CD4-positive, alpha-beta T cell (primary cell): ENCODE data around the gene GPR63. TPM values are rescaled to one million over a fixed set of nuclear protein-coding genes. Genes with fewer than 3 reads are reported as not detected.

Experiments
- ATAC-seq: fragments of 200-7000 bp; cut with Tn5 transposase; one replicate; pipeline ENCODE4 v1.10.0; 2022; ENCODE audit warnings: mild to moderate bottlenecking; ENCODE audit not compliant: poor library complexity
- CTCF ChIA-PET: fragments of 350-600 bp; sonication (Branson Sonifier 250); formaldehyde crosslinking; loops from one replicate; lab custom pipeline; 2021; ENCODE audit warnings: antibody characterized with exemption, inconsistent platforms; lab: Charles Lee
- POLR2A ChIA-PET: fragments of 350-600 bp; sonication (Branson Sonifier 250); formaldehyde crosslinking; loops from one replicate; lab custom pipeline; 2021; ENCODE audit warnings: antibody characterized with exemption, inconsistent platforms; lab: Charles Lee
- DNase-seq, 14 experiments: peaks; one replicate each; pipeline ENCODE4 v3.0.0-alpha.2; 2013 to 2020; ENCODE audit warnings: mixed read lengths in 2 of 14
- H3K27ac ChIP-seq, 2 donors: one replicate each; pipeline versions ENCODE4 v1.5.1 to v1.7.0; 2013; ENCODE audit warnings: low read length in 2 of 2, low read depth in 1 of 2, mild to moderate bottlenecking in 1 of 2
- H3K27me3 ChIP-seq, 2 experiments: 1 replicate in 1 of 2; 2 replicates in 1 of 2; pipeline versions ENCODE4 v1.6.1 to v1.7.0; 2013; ENCODE audit warnings: low read length in 2 of 2, control low read depth in 1 of 2, mild to moderate bottlenecking in 1 of 2, moderate library complexity in 1 of 2; ENCODE audit not compliant: insufficient read depth in 2 of 2, control insufficient read depth in 1 of 2
- H3K36me3 ChIP-seq: one replicate; pipeline ENCODE4 v1.6.1; 2013; ENCODE audit warnings: low read length, control low read depth; ENCODE audit not compliant: insufficient read depth
- H3K4me1 ChIP-seq: one replicate; pipeline ENCODE4 v1.6.1; 2013; ENCODE audit warnings: low read length, control low read depth; ENCODE audit not compliant: insufficient read depth
- H3K4me3 ChIP-seq: one replicate; pipeline ENCODE4 v1.5.1; 2013; ENCODE audit warnings: mild to moderate bottlenecking, low read length, moderate library complexity
- H3K9me3 ChIP-seq, 2 experiments: 1 replicate in 1 of 2; 2 replicates in 1 of 2; pipeline versions ENCODE4 v1.6.1 to v1.7.0; 2013; ENCODE audit warnings: low read length in 2 of 2, mild to moderate bottlenecking in 2 of 2, control low read depth in 1 of 2, moderate library complexity in 1 of 2; ENCODE audit not compliant: control insufficient read depth in 1 of 2, insufficient read depth in 1 of 2
- H3K27ac Mint-ChIP-seq: one replicate; pipeline ENCODE4 v1.8.0; 2020; ENCODE audit warnings: mixed read lengths
- H3K27me3 Mint-ChIP-seq: one replicate; pipeline ENCODE4 v1.8.0; 2021; ENCODE audit warnings: mixed read lengths
- H3K36me3 Mint-ChIP-seq: one replicate; pipeline ENCODE4 v1.8.0; 2021; ENCODE audit warnings: low read depth, mixed read lengths
- H3K4me1 Mint-ChIP-seq: one replicate; pipeline ENCODE4 v1.8.0; 2021; ENCODE audit warnings: low read depth, mixed read lengths
- H3K4me3 Mint-ChIP-seq: one replicate; pipeline ENCODE4 v1.8.0; 2020; ENCODE audit warnings: mild to moderate bottlenecking, mixed read lengths
- H3K9me3 Mint-ChIP-seq: one replicate; pipeline ENCODE4 v1.8.0; 2020; ENCODE audit warnings: mixed read lengths
- CTCF ChIP-seq: fragments of 200-600 bp; IDR thresholded peaks from one replicate; pipeline ENCODE4 v1.8.0; 2022; ENCODE audit warnings: antibody characterized with exemption, mild to moderate bottlenecking
- intact Hi-C, 2 experiments: fragments of 100-400 bp; cut with DNase I in 1 of 2; cut with micrococcal nuclease in 1 of 2; formaldehyde crosslinking; loops; one replicate each; pipeline versions ENCODE4 v1.15.1 to v1.9.0; 2023 to 2025; cut with DNase I, micrococcal nuclease
- total RNA-seq, 174 experiments: library from RNA in 2 of 174; stranded (reverse) in 2 of 174; gene quantifications; one replicate each; pipeline ENCODE4 v1.2.3 and lab custom pipeline; 2021 to 2026

Gene GPR63
- total RNA-seq, 2 experiments from 2014 or later = 0.20 to 0.25 TPM

- H3K4me3 Mint-ChIP-seq = no peak overlapping the region
- ATAC-seq = no peak
- Histone ChIP-seq H3K36me3 (no peaks in the 10 kb centered on the region), H3K4me1 (no peaks in the 10 kb centered on the region), H3K27ac (no peak overlapping the region), H3K4me3 (no peak overlapping the region), H3K27me3 (no peaks in the 10 kb centered on the region), H3K9me3 (no peaks in the 10 kb centered on the region)
- H3K36me3 Mint-ChIP-seq = no peaks in the 10 kb centered on the region
- intact Hi-C loops = no loop called here
- no peak for DNase-seq
- H3K27ac Mint-ChIP-seq = no peak overlapping the region
- H3K9me3 Mint-ChIP-seq = no peaks in the 10 kb centered on the region
- CTCF ChIA-PET = no interaction called here
- H3K4me1 Mint-ChIP-seq = no peaks in the 10 kb centered on the region
- no peak for TF ChIP-seq CTCF
- POLR2A ChIA-PET = no interaction called here
- H3K27me3 Mint-ChIP-seq = no peaks in the 10 kb centered on the region
Measured at GRCh38 chr6:96795481-96795880, 41.8 kb downstream of the GPR63 start.

- no peaks in the 10 kb centered on the region for H3K36me3 Mint-ChIP-seq
- H3K4me3 Mint-ChIP-seq = no peak overlapping the region
- H3K9me3 ChIP-seq = no peaks in the 10 kb centered on the region
- H3K4me1 Mint-ChIP-seq = no peaks in the 10 kb centered on the region
- POLR2A ChIA-PET = no interaction called here
- intact Hi-C loops = no loop called here
- H3K27me3 Mint-ChIP-seq = no peaks in the 10 kb centered on the region
- no peak overlapping the region for H3K27ac ChIP-seq
- H3K27me3 ChIP-seq = no peaks in the 10 kb centered on the region
- no peak for DNase-seq
- no peaks in the 10 kb centered on the region for H3K4me1 ChIP-seq
- H3K4me3 ChIP-seq = no peak overlapping the region
- ATAC-seq = no peak
- CTCF ChIA-PET = no interaction called here
- TF ChIP-seq CTCF = no peak
- H3K27ac Mint-ChIP-seq = no peak overlapping the region
- no peaks in the 10 kb centered on the region for H3K36me3 ChIP-seq
- H3K9me3 Mint-ChIP-seq = no peaks in the 10 kb centered on the region
Measured at GRCh38 chr6:96794980-96795379, 42.3 kb downstream of the GPR63 start.

- Histone ChIP-seq H3K9me3 (no peaks in the 10 kb centered on the region), H3K36me3 (no peaks in the 10 kb centered on the region), H3K4me3 (no peak overlapping the region), H3K27me3 (no peaks in the 10 kb centered on the region), H3K4me1 (no peaks in the 10 kb centered on the region), H3K27ac (no peak overlapping the region)
- H3K27me3 Mint-ChIP-seq = no peaks in the 10 kb centered on the region
- H3K36me3 Mint-ChIP-seq = no peaks in the 10 kb centered on the region
- intact Hi-C loops = no loop called here
- H3K4me1 Mint-ChIP-seq = no peaks in the 10 kb centered on the region
- no peak for TF ChIP-seq CTCF
- no peak overlapping the region for H3K27ac Mint-ChIP-seq
- POLR2A ChIA-PET = no interaction called here
- no peak for DNase-seq
- CTCF ChIA-PET = interaction anchor here (1.4 kb wide), 1 partner anchor 11 kb away, joined by 3 read pairs; no protein-coding TSS in a partner anchor
- no peak for ATAC-seq
- H3K9me3 Mint-ChIP-seq = no peaks in the 10 kb centered on the region
- no peak overlapping the region for H3K4me3 Mint-ChIP-seq
Measured at GRCh38 chr6:96792561-96793190, 44.6 kb downstream of the GPR63 start.
